ENCODE data around the gene DNAJC16. TPM values are rescaled to one million over a fixed set of nuclear protein-coding genes. Genes with fewer than 3 reads are reported as not detected.

DNAJC16 gene
- total and polyA plus RNA-seq, 4 donors, result 3.3 to 14.2 (median 11.1) TPM

GRCh38 chr1:15542388-15543250 lies 16.0 kb downstream of the DNAJC16 start (continued):
- TF ChIP-seq HNF4A (conservative IDR thresholded peaks at IDR 0.05), result no peak

- H3K4me1 ChIP-seq (ENCODE audit: control insufficient read depth in 4 of 4, insufficient read depth in 4 of 4, low read length in 3 of 4), result peaks cover 0 to 5% (median 0%) of the 10 kb centered on the region in 4 donors
- no peaks in the 10 kb centered on the region for H3K9me3 ChIP-seq (ENCODE audit: control insufficient read depth in 4 of 4, low read length in 3 of 4)
- no peak overlapping the region for H3K4me3 ChIP-seq (ENCODE audit: low read depth in 1 of 3, low read length in 3 of 3)
- H3K36me3 ChIP-seq (ENCODE audit: control insufficient read depth in 4 of 4, insufficient read depth in 3 of 4, low read depth in 1 of 4, low read length in 3 of 4), result peaks cover 6 to 54% (median 37%) of the 10 kb centered on the region in 4 donors
- TF ChIP-seq CTCF (IDR thresholded peaks at IDR 0.05; ENCODE audit: low read depth, low read length, missing input control) (no peak), FOXA2 (IDR thresholded peaks at IDR 0.05) (no peak), ZBTB33 (IDR thresholded peaks at IDR 0.05) (no peak), RAD21 (IDR thresholded peaks at IDR 0.05) (no peak)
- H3K27me3 ChIP-seq (ENCODE audit: control insufficient read depth in 4 of 4, insufficient read depth in 4 of 4, low read length in 3 of 4), result no peaks in the 10 kb centered on the region
- no peak overlapping the region for H3K27ac ChIP-seq (ENCODE audit: low read depth in 1 of 2, low read length in 2 of 2)
- no peak overlapping the region for H3K9ac ChIP-seq (ENCODE audit: low read depth in 1 of 2, low read length in 2 of 2)
- WGBS, result 97% methylated on average over 5 of the region's 5 CpGs
- no peak for DNase-seq (ENCODE audit: low spot score)
Measured at GRCh38 chr1:15543251-15543588, 16.6 kb downstream of the DNAJC16 start.

- Histone ChIP-seq H3K27ac (ENCODE audit: low read depth in 1 of 2, low read length in 2 of 2) (no peak overlapping the region), H3K4me3 (ENCODE audit: low read depth in 1 of 3, low read length in 3 of 3) (no peak overlapping the region), H3K9me3 (ENCODE audit: control insufficient read depth in 4 of 4, low read length in 3 of 4) (no peaks in the 10 kb centered on the region), H3K36me3 (ENCODE audit: control insufficient read depth in 4 of 4, insufficient read depth in 3 of 4, low read depth in 1 of 4, low read length in 3 of 4) (peaks cover 6 to 55% (median 38%) of the 10 kb centered on the region in 4 donors), H3K4me1 (ENCODE audit: control insufficient read depth in 4 of 4, insufficient read depth in 4 of 4, low read length in 3 of 4) (no peaks in the 10 kb centered on the region), H3K9ac (ENCODE audit: low read depth in 1 of 2, low read length in 2 of 2) (no peak overlapping the region), H3K27me3 (ENCODE audit: control insufficient read depth in 4 of 4, insufficient read depth in 4 of 4, low read length in 3 of 4) (no peaks in the 10 kb centered on the region)
- 95% methylated on average over 12 of the region's 12 CpGs for WGBS
- TF ChIP-seq JUND (IDR thresholded peaks at IDR 0.05) (no peak), SP1 (IDR thresholded peaks at IDR 0.05) (no peak), FOXA2 (IDR thresholded peaks at IDR 0.05) (no peak), HNF4A (conservative IDR thresholded peaks at IDR 0.05) (no peak), EGR1 (IDR thresholded peaks at IDR 0.05; ENCODE audit: low read depth in 2 of 2) (no peak), FOXA1 (IDR thresholded peaks at IDR 0.05) (no peak), NR2F2 (IDR thresholded peaks at IDR 0.05) (no peak), GABPA (IDR thresholded peaks at IDR 0.05 in 1 of 2, conservative IDR thresholded peaks at IDR 0.05 in 1 of 2) (no peak)
- no peak for DNase-seq (ENCODE audit: low spot score)
Measured at GRCh38 chr1:15543589-15544568, 17.2 kb downstream of the DNAJC16 start.
